Endothelial cell (in vitro differentiated cells): ENCODE measurements around the gene ADIPOR2. TPM values are rescaled to one million over a fixed set of nuclear protein-coding genes. Genes with fewer than 3 reads are reported as not detected.
"Not testable (repeated sequence)": the region's sequence is repeated elsewhere in the genome, so short reads cannot be mapped to it uniquely, and the experiment has no call there.

Experiments
- DNase-seq: peaks from one replicate; pipeline ENCODE4 v3.0.0; 2021; ENCODE audit warnings: low spot score
- H3K27ac Mint-ChIP-seq: one replicate; pipeline ENCODE4 v1.8.0; 2021; ENCODE audit warnings: mixed read lengths, inconsistent platforms; ENCODE audit not compliant: unreplicated experiment
- H3K27me3 Mint-ChIP-seq: one replicate; pipeline ENCODE4 v1.8.0; 2021; ENCODE audit warnings: mild to moderate bottlenecking, moderate library complexity, mixed read lengths, inconsistent platforms; ENCODE audit not compliant: unreplicated experiment
- H3K36me3 Mint-ChIP-seq: one replicate; pipeline ENCODE4 v1.8.0; 2021; ENCODE audit warnings: mild to moderate bottlenecking, low read depth, mixed read lengths, inconsistent platforms; ENCODE audit not compliant: unreplicated experiment
- H3K4me1 Mint-ChIP-seq: one replicate; pipeline ENCODE4 v1.8.0; 2021; ENCODE audit warnings: mild to moderate bottlenecking, mixed read lengths, inconsistent platforms; ENCODE audit not compliant: unreplicated experiment
- H3K4me3 Mint-ChIP-seq: one replicate; pipeline ENCODE4 v1.8.0; 2021; ENCODE audit warnings: mild to moderate bottlenecking, mixed read lengths, inconsistent platforms; ENCODE audit not compliant: unreplicated experiment
- H3K9me3 Mint-ChIP-seq: one replicate; pipeline ENCODE4 v1.8.0; 2021; ENCODE audit warnings: mixed read lengths, inconsistent platforms; ENCODE audit not compliant: unreplicated experiment
- total RNA-seq: library from RNA; stranded (reverse); fragmentation: NEBNext Ultra II Directional; extraction: Animal tissue kit (Norgen Biotek cat#: 25700); gene quantifications from one replicate; pipeline ENCODE4 v1.2.1, GENCODE V29; 2021; ENCODE audit not compliant: unreplicated experiment
- TF ChIP-seq, protein P1 (sequence below): fragments of 200-600 bp; sonication (generic); IDR thresholded peaks from one replicate; pipeline ENCODE4 v1.5.0; 2021; ENCODE audit warnings: antibody characterized with exemption; ENCODE audit not compliant: unreplicated experiment

The ADIPOR2 gene
- total RNA-seq, 1 donor from 2014 or later = 41.8 TPM

DNA sequence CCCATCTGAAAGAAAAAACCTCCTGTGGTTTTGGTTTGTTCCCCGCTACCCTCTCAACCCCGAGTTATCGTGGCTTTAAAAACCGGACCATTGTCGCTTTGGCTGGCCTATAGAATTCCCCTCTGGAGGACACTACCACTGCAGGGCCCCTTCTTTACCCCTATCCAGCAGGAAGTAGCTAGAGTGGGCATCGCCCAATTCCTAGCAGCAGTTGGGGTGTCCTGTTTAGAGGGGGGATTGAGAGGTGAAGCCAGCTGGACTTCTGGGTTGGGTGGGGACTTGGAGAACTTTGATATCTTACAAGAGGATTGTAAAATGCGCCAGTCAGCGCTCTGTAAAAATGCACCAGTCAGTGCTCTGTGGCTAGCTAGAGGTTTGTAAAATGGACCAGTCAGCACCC, 24.6 kb downstream of the ADIPOR2 start:
- not testable (repeated sequence) for H3K9me3 Mint-ChIP-seq, H3K4me1 Mint-ChIP-seq, H3K27me3 Mint-ChIP-seq, H3K27ac Mint-ChIP-seq, H3K4me3 Mint-ChIP-seq, DNase-seq
- peaks cover 21% of the 10 kb centered on the region for H3K36me3 Mint-ChIP-seq

DNA sequence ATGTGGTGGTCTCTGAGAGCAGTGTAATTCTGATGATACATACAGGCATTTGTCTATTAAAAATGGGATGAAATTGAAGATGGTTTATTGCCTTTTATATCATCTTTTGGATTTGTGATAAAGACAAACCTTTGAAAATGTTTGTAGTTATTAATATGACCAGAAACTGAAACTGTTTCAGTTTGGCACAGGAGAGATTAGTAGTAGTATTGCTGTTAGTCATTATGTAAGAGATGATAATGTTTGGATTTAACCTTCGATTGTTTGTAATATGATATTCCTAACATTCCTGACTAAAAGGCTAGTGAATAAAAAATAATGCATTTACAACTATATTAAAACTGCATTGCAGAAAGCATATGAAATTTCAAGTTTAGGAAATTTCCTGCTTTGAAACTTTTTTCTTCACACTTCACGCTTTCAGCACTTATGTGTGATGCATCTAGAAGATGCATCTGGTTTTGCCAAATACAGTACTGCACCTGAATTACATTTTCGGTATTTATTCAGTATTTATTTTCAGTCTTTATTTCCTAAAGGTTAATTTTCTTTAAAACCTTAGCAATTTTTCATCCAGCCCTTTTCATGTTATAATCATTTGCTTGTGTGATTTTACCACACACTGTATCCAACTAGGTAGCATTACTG, 25.5 kb downstream of the ADIPOR2 start:
- TF ChIP-seq, protein P1, sequence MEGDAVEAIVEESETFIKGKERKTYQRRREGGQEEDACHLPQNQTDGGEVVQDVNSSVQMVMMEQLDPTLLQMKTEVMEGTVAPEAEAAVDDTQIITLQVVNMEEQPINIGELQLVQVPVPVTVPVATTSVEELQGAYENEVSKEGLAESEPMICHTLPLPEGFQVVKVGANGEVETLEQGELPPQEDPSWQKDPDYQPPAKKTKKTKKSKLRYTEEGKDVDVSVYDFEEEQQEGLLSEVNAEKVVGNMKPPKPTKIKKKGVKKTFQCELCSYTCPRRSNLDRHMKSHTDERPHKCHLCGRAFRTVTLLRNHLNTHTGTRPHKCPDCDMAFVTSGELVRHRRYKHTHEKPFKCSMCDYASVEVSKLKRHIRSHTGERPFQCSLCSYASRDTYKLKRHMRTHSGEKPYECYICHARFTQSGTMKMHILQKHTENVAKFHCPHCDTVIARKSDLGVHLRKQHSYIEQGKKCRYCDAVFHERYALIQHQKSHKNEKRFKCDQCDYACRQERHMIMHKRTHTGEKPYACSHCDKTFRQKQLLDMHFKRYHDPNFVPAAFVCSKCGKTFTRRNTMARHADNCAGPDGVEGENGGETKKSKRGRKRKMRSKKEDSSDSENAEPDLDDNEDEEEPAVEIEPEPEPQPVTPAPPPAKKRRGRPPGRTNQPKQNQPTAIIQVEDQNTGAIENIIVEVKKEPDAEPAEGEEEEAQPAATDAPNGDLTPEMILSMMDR = no peak
- Mint-ChIP-seq H3K36me3 (peaks cover 21% of the 10 kb centered on the region), H3K4me3 (no peak overlapping the region), H3K27ac (no peak overlapping the region), H3K9me3 (peaks cover 4% of the 10 kb centered on the region), H3K4me1 (peaks cover 4% of the 10 kb centered on the region), H3K27me3 (no peaks in the 10 kb centered on the region)
- no peak for DNase-seq

DNA sequence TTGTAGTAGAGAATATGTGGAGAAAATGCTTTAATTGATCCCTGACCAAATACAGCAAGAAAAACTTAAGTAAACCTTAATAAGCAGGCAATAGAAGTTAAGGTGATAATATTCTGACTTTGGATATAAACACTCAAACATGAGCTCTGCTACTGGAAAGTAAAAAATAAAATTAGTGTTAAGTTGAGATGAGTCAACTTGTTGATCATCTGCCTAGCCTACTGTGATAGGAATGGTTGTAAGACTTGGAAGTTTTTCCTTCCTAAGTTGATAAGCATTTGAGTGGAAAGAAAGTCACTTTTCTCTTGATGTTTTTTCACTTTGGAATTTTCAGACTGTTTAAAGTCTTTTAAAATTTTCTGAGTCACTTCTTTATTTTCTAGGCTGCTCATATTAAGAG, 26.0 kb downstream of the ADIPOR2 start:
- DNase-seq = no peak
- H3K27me3 Mint-ChIP-seq = no peaks in the 10 kb centered on the region
- H3K4me3 Mint-ChIP-seq = no peak overlapping the region
- H3K27ac Mint-ChIP-seq = no peak overlapping the region
- H3K4me1 Mint-ChIP-seq = no peaks in the 10 kb centered on the region
- peaks cover 21% of the 10 kb centered on the region for H3K36me3 Mint-ChIP-seq
- TF ChIP-seq, protein P1 = no peak
- H3K9me3 Mint-ChIP-seq = peaks cover 4% of the 10 kb centered on the region

DNA sequence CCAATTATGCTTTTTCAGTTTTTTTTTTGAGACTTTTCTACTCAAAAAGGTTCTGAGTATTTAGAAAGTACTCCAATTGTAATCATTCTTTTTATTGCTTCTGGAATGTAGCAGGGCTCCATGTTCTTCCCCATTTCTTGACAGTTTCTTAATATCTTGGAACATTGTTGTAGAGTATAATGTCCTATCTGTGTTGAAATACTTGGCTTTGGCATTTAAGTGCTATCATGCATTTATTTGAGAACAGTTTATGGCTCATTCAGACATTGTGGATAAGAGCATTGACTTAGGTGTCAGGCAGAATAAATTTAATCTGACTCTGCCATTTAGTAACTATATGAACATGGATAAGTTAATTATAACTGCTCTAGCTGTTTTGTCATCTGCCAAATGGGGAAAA, 28.3 kb downstream of the ADIPOR2 start:
- no peaks in the 10 kb centered on the region for H3K4me1 Mint-ChIP-seq
- peaks cover 1% of the 10 kb centered on the region for H3K27me3 Mint-ChIP-seq
- peaks cover 4% of the 10 kb centered on the region for H3K9me3 Mint-ChIP-seq
- H3K36me3 Mint-ChIP-seq = peaks cover 14% of the 10 kb centered on the region
- TF ChIP-seq, protein P1 = no peak
- no peak overlapping the region for H3K27ac Mint-ChIP-seq
- no peak overlapping the region for H3K4me3 Mint-ChIP-seq
- DNase-seq = no peak

DNA sequence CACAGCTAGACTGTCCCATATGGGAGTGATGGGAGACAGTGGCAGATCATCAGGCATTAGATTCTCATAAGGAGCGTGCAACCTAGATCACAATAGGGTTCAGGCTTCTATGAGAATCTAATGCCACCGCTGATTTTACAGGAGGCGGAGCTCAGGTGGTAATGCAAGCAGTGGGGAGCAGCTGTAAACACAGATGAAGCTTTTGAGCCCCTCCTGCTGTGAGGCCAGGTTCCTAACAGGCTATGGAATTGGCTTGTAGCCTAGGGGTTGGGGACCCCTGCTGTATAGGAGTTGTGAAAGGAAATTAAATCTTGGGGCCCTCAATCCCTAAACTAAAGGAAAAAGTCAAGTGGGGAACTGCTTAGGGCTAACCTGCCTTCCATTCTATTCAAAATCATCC, 29.6 kb downstream of the ADIPOR2 start:
- peaks cover 4% of the 10 kb centered on the region for H3K36me3 Mint-ChIP-seq
- peaks cover 4% of the 10 kb centered on the region for H3K27me3 Mint-ChIP-seq
- H3K4me1 Mint-ChIP-seq = no peaks in the 10 kb centered on the region
- DNase-seq = no peak
- H3K27ac Mint-ChIP-seq = no peak overlapping the region
- TF ChIP-seq, protein P1 = no peak
- H3K9me3 Mint-ChIP-seq = peaks cover 4% of the 10 kb centered on the region
- H3K4me3 Mint-ChIP-seq = no peak overlapping the region
